NCI-H345 treated with DMSO at 0.1 percent for 48 hours (cell line): Measurements from ENCODE around the gene SHANK2.
A peak's percentile ranks its signal among the peaks of the same experiment; 100 is the strongest.

ENCODE experiments used
- DNase-seq: peaks from one replicate; lab custom pipeline; 2025; ENCODE audit not compliant: unreplicated experiment; lab: John Stamatoyannopoulos, UW

Gene SHANK2

DNA sequence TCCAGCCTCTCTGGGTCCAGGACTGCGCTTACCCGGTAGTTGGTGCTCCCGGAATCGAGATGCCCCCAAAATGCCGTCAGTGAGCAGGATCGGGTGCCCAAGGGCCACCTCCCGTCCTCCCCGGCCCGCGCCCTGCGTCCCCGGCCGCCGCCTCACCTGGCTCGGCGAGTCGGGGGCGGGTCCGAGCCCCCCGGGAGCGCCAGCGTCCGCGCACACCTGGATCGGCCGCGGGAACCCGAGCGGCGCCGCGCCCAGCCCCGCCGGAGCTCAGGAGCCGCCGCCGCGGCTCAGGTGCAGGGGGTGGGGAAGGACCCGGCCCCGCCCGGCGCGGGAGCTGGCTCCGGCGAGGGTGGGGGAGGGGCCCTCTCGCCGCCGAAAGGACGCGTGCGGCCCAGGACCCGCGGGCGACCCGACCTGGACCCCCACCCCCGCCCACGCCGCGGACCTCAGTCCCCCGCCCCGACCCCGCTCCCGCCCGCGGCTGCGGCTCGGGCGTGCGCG is at the start of gene SHANK2:
SHANK2 (minus strand) TSS at position 309 of the 501 bp plus-strand sequence. CDS start 105,251 bp downstream, outside the sequence.
- DNase-seq = no peak

- DNase-seq = no peak
Observed at GRCh38 chr11:71301858-71302533, 49.6 kb upstream of the SHANK2 start.

DNA sequence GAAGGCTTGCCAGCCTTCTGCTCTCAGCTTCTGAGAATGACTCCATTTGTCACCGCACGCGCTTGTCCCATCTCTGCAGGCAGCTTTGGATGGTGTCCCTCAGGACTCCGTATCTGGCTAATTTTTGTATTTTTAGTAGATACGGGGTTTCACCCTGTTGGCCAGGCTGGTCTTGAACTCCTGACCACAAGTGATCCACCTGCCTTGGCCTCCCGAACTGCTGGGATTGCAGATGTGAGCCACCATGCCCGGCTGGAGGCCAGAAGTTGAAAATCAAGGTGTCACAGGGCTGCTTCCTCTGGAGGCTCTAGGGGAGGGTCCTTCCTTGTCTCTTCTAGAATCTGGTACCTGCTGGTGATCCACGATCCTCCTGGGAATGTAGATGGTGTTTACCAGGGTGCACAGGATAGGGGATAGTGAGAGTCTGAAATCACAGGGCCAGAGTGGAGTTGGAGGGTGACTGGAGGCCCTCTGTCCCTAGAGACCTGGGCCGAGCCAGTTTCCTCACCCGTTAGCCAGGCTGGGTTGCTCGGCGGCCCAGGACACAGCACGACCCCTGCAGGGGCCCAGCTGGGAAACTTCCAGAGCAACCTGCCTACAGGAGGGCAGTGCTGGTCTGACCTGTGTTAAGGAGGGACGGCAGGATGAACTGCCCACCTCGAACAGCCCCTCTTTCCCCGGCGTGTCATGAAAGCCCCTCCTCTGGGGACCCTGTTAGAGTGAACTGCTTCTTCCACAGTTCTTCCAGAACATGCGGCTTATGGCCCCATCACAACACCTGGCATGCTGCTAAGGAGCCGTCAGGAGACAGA is 48.9 kb upstream of the SHANK2 start:
- DNase-seq = no peak

GRCh38 chr11:71300187-71300586 is 47.8 kb upstream of the SHANK2 start:
- DNase-seq = no peak

GRCh38 chr11:71298761-71299181 is 46.4 kb upstream of the SHANK2 start:
- no peak for DNase-seq

GRCh38 chr11:71298016-71298550 is 45.7 kb upstream of the SHANK2 start:
- no peak for DNase-seq

DNA sequence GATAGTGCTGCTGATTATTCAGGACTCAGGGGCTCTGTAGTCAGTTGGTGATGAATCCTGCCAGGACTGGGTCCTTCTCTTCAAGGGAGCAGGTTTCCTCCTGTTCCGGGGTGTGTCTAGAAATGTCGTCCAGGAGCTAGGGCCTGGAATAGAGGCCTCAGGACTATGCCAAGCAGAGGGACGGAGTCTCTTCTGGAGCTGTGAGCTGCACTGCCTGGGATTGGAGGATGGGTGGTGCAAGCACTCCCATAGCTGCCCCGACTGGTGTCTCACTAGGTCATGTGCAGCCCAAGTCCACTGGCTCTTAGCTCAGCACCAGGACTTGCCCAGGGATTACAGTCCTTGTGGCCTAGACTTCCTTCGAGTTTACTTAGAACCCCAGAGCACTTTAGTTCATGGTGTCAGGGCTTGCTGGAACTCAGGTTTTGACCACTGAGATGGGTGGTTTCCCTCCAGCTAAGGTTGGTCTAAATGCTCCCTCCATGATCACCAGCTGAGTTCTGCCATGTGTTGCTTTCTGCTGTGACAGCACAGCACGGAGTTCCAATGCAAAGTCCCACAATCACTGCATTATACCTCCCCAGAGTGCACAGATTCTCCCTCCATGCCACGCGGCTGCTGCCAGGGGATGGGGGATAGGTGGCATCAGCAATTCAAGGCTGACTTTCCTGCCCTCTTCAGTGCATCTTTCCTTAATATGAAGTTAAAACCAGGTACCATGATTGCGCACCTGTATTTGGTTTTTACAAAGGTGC is 42.6 kb upstream of the SHANK2 start:
- no peak for DNase-seq

GRCh38 chr11:71293961-71294782 is 41.8 kb upstream of the SHANK2 start:
- no peak for DNase-seq

GRCh38 chr11:71286701-71287643 is 34.6 kb upstream of the SHANK2 start:
- DNase-seq = no peak

DNA sequence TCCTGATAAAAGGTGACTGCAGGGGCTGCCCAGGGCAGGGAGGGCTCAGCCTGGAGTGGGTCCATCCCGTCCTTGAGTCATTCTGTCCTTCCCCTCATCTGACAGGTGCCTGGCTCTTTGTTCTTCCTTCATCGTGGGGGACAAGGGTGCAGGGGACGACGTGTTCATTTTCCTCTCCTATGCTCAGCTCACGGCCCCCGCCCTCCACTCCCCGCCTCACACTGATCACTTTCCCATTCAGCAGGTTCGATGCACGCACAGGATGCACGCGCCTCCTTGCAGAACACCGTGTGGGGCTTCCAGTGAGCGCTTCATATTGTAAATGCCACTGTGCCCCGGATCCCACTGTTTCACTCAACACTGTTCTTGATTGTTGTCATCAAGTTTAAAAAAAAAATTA is 32.7 kb upstream of the SHANK2 start:
- DNase-seq = no peak

DNA sequence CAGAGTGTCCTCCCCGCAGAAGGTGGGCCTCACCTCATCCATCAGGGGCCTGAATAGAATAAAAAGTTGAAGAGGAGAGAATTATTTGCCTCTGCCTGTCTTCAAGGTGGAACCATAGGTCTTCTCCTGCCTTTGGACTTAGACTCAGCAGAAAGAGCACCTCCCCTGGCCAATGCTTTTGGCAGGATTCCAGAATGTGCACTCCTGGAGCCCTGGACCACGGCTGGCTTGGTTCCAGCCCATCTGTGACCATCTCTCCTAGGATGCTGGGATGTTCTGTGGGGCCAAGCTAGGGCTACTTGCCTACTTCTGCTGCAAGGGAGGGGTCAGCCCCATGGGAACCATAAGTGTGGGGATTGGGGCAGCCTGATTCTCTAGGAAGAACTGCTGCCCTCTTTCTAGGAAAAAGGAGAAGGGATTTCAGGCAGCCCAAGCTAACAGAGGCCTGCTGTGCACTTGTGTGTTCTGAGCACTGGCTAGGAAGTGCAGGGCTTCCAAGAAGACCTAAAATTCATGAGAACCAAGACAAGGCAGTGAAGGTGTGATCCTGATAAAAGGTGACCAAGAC is 32.2 kb upstream of the SHANK2 start:
- DNase-seq = peak; percentile 16

DNA sequence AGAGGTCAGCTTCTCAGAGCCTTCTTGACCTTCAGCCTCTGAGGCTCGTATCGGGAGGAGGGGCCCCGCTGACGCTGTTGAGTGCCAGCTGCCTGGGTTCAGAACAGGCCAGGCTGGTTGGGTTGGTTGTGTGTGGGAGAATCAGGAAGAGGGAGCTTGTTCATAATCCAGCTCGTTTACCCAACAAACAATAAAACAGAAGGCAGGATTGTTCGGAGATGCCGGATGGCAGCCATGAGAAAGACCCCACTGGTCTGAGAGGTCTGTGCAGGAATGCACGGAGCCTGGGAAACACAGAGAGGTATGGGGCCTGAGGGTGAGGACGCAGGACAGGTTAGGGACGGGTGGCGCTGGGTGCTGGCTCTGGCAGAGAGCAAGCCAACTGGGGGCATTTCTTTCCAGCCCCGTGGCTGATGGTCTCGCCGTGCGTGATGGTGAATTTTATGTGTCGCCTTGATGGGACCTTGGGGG is 31.6 kb upstream of the SHANK2 start:
- no peak for DNase-seq

DNA sequence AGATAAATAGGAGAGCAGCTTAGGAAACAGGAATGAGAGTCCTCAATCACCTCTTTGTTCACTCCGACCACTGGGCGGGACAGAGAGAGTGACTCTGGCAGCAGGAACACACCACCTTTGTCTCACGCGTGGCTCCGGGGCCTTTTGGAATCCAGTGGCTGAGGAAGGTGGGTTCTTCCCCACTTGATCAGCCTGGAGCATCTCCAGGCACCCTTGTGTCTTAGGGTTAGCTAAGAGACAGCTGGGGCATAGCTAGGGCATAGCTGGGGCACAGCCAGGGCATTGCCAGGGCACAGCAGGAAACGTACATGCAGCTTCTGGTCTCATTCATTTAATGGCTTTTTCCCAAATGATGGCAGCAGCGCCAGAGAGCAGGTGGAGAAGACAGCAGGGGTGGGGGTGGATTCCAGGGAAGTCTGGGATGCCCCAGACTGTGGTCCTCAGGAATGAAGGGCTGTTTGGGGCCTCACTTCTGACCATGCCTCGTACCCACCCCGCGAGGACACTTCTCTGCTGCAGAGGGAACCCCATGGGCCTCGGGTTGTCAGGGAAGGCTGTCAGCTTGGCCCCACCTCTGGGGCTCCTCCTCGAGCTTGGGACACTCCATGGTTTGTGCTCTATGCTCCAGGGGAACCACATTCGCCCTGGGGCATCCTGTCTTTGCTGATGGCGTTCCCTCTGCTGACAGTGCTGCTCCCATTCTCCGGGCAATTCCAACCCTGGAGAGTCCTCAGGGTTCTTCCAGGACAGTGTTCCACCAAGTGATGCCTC is 30.4 kb upstream of the SHANK2 start:
- DNase-seq = no peak

- DNase-seq = no peak
Observed at GRCh38 chr11:71281831-71282230, 29.5 kb upstream of the SHANK2 start.

- DNase-seq = no peak
Observed at GRCh38 chr11:71281204-71281603, 28.8 kb upstream of the SHANK2 start.

DNA sequence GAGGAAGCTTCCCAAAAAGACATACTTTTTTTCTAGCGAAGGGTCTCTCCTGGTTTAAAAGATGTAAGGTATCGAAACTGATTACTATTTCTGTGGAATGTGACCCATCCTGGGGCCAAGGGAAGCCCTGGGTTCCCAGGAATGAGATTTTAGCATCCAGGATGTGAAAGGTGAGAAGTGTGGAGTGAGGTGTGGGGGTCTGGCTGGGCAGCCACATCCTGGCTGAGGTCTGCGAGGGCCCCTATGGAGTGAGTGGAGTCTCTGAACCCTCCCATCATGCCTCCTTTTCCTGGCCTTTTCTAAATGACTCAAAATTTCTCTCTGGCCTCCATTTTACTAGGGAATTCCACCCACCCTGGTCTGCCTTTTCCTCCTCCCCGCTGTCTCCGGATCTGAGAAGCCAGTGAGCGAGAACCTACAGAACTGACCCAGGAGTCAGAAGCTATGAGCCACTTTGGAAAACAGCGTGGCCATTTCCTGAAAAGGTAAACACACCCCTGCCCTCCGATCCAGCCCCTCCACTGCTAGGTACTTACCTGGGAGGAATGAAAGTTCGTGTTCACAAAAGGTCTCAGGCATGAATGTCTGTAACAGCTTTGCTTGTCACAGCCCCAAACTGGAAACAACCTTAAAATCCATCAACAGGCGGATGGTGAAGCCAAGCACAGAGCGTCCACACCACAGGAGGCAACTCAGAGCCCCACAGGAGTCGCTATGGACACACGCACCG is 27.7 kb upstream of the SHANK2 start:
- no peak for DNase-seq

DNA sequence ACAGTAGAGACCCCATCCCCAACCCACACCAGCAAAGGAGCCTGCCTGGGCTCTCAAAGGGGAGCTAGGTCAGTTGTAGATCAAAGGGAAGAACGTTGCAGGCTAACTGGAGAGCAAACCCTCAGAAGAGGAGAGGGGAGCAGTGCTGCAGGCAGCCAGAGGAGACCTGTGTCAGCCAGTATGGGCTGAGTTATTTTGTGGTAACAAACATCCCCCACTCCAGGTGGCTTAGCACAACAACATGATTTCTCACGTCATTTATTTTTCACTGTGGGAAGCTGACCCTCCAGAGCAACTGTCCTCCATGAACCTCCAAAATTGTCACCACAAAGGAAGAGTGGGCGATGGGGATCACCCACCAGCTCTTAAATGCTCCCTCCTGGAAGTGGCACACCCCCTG is 19.8 kb upstream of the SHANK2 start:
- DNase-seq = no peak
